ENCODE data around the gene STK32C.

DNA sequence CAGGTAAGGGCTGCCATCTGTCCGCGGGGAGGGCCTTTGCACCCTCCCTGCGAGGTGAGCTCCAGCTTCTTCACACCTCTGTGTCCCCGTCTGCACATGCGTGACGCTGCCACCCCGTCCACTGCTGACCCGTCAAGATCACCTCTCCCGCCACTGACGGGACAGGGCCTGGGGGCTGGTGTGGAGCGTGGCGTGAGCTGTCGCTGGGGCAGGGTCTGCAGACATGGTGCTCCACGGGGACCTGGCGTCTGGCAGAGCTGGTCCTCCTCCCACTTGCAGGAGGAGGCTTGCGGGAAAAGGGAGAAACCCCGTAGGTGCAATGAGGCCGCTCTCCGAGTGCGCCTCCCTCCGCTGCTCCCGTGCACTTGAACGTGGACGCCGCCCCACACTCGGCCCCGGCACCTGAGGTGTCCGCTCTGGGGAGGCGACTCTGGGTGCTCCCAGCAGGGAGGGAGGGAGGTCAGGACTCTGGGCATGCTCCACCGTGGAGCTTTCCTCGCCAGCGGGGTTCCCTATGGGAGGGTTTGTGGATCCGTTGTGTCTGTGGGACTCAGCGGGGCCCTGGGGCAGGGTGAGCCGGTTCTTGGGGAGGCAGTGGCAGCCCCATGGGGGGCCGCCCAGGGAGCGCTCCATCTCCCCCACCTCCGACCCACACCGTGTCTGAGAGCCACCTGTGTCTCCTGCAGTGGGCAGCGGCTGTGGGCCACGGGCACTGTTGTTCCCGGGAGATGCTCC is 138.6 kb downstream of the STK32C start:
- no peak for TF ChIP-seq REST (IDR thresholded peaks at IDR 0.05; ENCODE audit: insufficient read depth in 1 of 2, low read depth in 2 of 2, low read length in 2 of 2)
- no peak for TF ChIP-seq SIN3A (IDR thresholded peaks at IDR 0.05; ENCODE audit: borderline replicate concordance, insufficient read depth, low read length)

Data from PFSK-1 (cell line).